Measurements from ENCODE around the gene TSGA10IP.
"Not testable (repeated sequence)": the region's sequence is repeated elsewhere in the genome, so short reads cannot be mapped to it uniquely, and the experiment has no call there.

TSGA10IP gene

DNA sequence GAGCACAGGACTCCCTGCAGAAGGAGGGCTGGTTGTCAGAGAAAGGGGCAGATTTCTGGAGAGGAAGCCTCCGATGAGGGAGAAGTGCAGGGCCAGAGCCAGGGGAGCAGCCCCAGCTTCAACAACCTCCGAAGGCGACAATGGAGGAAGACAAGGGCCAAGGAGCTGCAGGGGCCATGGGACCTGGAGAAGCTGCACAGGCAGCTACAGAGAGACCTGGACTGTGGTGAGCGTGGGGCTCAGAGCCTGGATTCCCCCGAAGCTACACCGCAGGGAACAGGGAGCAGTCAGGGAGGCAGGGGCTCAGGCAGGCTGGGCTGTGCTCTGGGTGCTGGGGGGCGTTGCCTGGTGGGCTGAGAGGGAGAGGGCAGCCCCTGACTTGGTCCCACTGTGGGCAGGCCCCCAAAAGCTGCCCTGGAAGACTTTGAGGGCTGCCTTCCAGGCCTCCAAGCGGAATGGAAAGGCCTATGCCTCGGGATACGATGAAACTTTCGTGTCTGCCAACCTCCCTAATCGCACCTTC is 2.4 kb downstream of the TSGA10IP start:
- no peak for DNase-seq

DNA sequence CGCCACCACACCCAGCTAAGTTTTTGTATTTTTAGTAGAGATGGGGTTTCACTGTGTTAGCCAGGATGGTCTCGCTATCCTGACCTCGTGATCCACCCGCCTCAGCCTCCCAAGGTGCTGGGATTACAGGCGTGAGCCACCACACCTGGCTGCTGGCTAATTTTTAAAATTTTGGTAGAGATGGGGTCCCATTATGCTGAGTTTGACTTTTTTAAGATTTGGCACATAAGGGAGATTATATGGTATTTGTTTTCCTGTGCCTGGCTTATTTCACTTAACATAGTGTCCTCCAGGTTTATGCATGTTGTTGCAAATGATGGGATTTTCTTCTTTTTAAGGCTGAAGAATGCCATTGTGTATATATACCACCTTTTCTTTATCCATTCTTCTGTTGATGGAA is 5.4 kb downstream of the TSGA10IP start:
- DNase-seq = not testable (repeated sequence)

DNA sequence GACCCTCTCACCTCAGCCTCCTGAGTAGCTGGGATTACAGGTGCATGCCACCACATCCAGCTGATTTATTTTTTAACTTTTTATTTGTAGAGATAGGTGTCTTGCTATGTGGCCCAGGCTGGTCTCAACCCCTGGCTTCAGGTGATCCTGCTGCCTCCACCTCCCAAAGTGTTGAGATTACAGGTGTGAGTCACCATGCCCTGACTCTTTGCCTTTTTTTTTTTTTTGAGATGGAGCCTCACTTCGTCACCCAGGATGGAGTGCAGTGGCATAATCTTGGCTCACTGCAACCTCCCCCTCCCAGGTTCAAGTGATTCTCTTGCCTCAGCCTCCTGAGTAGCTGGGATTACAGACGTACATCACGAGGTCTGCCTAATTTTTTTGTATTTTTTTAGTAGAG is 6.4 kb downstream of the TSGA10IP start:
- DNase-seq = not testable (repeated sequence)

DNA sequence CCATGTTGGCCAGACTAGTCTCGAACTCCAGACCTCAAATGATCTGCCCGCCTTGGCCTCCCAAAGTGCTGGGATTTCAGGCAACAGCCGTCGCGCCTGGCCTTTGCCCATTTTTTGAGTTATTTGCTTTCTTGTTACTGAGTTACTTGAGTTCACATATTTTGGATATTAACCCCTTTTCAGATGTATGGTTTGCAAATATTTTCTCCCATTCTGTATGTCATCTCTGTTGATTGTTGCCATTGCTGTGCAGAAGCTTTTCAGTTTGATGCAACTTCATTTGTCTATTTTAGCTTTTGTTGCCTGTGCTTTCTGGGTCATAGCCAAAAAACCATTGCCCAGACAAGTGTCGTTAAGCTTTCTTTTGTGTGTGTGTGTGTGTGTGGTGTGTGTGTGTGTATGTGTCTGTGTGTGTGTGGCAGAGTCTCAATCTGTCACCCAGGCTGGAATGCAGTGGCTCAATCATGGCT is 6.8 kb downstream of the TSGA10IP start:
- DNase-seq = no peak

DNA sequence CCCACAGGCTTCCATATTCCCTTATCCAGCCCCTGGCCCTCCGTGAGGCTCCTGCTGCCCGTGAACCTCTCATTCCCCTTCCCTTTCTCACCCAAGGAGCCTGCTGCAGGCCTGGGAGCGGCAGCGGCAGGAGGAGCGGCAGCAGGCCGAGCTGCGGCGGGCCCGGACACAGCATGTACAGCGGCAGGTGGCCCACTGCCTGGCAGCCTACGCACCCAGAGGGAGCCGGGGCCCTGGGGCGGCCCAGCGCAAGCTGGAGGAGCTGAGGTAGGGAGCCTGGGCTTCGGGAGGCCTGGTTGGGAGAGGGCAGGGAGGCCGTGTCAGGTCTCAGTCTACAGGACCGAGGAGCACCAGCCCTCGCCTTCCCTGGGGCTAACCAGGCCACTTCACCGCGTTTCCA is 8.2 kb downstream of the TSGA10IP start:
- DNase-seq = no peak

DNA sequence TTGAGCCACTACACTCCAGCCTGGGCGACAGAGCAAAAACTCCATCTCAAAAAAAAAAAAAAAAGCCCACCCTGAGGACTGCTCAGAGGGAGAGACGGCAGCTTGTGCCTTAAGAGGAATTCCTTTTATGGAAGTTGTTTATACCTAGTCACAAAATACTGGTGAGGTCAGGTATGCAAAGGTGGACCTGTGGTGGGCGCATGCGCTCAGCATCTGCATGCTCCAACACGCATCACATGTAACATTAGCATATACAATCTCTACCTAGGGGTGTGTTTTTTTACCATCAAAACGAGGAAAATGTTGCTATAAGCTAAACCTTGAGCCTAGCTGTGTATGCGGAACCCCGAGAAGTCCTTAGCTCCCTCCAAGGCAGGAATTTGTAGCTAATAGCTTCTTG is 9.5 kb downstream of the TSGA10IP start:
- no peak for DNase-seq

DNA sequence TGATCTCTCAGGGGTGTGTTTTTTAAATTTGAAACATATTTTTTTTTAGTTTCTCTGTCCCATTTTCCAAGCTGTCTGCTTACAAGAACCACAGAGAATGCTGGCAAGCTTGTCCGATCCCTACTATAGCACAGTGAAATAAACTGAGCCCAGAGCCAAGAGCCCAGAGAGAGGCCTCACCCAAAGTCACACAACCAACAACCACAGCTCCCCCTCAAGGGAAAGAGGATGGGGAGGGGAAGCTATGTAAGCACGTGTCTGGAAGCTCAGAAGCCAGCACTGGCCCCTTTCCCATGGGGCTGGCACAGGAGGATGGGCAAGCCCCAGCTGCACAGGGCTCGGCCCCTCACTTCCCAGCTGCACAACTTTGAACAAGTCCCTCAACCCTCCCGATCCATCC is 13.0 kb downstream of the TSGA10IP start:
- DNase-seq = no peak

DNA sequence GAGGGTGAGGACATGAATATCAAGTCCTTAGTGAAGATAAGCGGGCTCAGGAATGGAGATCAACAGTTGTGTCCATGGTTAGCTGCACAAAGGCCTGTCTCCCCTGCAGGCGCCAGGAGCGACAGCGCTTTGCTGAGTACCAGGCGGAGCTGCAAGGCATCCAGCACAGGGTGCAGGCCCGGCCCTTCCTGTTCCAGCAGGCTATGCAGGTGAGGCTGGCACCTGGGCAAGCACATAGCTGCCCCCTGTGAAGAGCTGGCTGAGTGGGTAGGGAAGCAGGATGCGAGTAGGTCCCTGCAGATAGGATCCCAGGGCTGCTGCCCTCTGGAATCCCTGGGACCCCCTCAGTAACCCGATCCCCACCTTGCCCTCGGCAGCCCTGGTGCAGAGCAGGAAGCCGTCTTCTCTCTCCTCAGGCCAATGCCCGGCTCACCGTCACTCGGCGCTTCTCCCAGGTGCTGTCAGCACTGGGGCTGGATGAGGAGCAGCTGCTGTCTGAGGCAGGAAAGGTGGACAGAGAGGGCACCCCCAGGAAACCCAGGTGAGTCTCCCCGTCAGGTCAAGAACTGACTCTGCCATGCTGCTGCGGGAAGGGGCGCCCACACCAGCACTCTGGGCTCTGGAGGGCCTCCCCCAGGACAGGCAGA is 13.6 kb downstream of the TSGA10IP start:
- peak; percentile 34 for DNase-seq

DNA sequence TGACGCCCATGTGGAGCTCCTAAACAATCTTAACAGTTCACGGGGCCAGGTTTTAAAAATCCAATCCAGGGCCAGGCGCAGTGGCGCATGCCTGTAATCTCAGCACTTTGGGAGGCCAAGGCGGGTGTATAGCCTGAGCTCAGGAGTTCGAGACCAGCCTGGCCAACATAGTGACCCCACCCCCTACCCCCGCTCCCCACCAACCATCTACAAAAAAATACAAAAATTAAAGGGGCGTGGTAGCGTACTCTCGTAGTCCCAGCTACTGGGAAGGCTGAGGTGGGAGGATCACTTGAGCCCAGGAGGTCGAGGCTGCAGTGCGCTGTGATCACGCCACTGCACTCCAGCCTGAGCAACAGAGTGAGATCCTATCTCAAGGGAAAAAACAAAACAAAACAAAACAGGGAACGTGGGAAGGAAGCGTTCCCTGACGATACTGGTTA is 15.6 kb downstream of the TSGA10IP start:
- no peak for DNase-seq

DNA sequence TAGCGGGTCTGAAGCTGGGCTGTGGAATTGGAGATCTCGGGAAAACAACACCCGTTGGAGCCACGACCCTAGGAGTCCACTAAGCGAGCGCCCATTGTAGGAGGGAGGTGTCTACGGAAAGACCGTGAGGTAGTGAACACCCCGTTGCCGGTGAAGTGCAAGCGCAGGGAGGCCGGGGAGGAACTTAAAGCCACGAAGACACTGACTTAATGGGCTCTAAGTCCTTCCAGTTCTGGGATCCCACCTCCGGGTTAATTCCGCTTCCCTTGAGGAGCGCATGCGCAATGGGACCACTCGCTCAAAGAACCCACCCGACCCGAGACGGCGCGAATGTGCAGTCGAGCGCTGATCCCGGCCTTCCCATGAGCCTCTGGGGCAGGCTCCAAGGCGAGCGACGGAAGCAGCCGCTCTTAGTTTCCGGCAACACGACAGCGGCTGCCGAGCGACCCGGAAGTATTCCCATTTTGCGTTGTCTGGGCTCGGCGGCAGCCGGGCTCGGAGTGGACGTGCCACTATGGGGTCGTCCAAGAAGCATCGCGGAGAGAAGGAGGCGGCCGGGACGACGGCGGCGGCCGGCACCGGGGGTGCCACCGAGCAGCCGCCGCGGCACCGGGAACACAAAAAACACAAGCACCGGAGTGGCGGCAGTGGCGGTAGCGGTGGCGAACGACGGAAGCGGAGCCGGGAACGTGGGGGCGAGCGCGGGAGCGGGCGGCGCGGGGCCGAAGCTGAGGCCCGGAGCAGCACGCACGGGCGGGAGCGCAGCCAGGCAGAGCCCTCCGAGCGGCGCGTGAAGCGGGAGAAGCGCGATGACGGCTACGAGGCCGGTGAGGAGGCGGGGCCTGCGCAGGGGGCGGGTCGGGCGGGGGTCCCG is 16.2 kb downstream of the TSGA10IP start, which contains the start of gene SART1:
TSS of gene SART1 (plus strand) at position 468 of the 874 bp plus-strand sequence. CDS start at position 515, 47 bp downstream.
- DNase-seq = peak; percentile 96

DNA sequence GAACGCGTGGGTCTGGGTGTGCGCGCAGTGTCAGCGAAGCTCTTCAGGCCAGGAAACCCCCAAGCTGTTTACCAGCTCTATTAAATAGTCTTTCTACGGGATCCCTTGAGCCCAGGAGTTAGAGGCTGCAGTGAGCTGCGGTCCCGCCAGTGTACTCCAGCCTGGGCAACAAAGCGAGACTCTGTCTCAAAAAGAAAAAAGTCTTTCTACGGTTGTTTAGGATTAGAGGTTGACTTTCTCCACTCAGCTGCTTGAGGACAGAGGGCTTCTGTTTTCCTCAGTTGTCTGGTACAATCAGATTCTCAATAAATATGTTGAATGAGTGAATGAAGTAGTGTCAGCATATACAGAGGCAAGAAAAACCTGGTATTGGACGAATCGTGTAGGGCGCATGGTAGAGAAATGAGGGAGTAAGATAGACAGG is 16.9 kb downstream of the TSGA10IP start:
- DNase-seq = no peak

DNA sequence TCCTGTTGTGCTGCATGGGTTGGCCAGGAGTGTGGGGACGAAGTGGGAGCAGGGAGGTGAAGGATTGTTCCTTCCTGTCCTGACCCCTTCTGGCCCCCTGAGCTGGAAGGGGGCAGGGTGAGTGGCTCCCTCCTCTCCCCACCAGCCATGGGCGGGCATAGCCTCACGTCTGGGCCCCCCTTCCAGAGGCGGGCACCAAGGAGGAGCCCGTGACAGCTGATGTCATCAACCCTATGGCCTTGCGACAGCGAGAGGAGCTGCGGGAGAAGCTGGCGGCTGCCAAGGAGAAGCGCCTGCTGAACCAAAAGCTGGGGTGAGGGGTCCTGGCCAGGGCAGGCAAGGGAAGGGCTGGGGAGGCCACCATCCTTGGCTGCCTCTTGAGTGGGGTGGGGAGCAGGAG is 19.6 kb downstream of the TSGA10IP start:
- no peak for DNase-seq

DNA sequence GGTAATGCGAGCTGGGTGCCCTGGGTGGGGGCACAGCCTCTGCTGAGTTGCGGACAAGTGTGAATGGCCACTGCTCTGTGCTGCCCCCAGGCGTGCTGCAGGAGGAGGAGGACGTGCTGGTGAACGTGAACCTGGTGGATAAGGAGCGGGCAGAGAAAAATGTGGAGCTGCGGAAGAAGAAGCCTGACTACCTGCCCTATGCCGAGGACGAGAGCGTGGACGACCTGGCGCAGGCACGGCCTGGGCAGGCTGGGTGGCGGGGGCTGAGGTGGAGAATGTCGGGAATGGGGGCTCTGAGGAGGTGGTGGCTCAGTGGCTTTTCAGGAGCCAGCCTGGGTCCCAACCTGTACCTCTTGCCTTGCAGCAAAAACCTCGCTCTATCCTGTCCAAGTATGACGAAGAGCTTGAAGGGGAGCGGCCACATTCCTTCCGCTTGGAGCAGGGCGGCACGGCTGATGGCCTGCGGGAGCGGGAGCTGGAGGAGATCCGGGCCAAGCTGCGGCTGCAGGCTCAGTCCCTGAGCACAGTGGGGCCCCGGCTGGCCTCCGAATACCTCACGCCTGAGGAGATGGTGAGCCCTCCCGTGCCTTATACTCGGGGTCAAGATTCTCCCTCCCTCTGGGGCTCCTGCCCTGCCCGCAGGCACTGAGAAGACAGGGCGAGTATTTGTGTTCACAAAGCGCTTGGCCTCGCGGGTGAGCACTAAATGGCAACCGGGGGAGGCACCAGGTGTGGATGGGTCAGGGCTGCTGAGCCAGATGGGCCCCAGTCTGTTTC is 20.9 kb downstream of the TSGA10IP start:
- DNase-seq = no peak

DNA sequence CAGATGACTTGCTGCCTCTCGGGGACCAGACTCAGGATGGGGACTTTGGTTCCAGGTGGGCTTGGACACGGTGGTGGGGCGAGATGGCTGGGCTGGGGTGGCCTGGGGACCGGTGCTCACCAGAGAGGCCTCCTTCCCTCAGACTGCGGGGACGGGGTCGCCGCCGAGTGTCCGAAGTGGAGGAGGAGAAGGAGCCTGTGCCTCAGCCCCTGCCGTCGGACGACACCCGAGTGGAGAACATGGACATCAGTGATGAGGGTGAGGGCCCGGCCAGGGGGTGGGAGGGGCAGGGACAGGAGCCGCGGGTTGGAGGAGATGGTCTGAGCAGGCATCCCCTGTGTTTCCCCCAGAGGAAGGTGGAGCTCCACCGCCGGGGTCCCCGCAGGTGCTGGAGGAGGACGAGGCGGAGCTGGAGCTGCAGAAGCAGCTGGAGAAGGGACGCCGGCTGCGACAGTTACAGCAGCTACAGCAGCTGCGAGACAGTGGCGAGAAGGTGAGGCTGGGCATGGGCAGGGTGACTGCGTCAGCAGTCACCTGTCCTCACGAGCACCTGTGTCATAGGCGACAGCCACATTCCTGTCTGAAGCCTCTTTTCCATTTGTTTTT is 22.2 kb downstream of the TSGA10IP start:
- no peak for DNase-seq

DNA sequence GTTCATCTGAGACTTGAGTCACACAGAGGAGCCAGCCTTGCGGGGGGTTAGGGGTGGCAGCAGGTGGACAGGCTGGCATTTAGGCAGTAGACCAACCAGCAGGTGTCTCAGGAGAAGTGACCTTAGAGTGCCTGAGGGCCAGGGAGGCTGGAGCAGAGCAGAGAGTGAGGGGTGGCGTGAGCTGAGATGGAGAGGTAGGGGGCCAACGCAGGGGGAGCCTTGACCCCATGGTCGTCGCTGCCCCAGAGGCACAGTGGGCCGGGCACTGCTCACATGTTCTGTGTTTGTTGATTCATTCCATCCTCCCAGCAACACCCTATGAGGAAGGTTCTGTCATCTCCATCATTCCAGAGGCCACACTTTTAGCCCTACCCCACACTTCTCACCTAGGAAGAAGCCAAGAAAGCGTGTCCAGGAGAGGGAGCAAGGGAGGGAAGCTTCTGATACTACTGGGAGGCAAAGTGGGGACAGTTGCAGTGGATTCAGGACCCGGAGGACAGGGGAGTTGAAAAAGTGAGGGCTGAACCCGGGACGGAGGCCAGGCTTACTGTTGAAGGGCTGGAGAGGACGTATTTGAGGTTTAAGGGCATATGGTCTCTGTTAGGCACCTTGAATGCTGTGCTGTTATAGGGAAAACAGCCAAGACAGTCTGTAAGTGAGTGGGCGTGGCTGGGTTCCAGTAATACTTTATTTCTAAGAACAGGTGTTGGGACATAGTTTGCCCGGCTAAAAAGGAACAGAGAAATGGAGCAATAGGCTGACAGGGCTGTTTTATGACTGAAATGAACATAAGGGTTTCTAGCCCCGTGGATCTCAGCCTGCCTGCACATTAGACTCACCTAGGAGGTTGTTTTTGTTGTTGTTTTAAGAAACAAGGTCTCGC is 23.6 kb downstream of the TSGA10IP start:
- DNase-seq = no peak

DNA sequence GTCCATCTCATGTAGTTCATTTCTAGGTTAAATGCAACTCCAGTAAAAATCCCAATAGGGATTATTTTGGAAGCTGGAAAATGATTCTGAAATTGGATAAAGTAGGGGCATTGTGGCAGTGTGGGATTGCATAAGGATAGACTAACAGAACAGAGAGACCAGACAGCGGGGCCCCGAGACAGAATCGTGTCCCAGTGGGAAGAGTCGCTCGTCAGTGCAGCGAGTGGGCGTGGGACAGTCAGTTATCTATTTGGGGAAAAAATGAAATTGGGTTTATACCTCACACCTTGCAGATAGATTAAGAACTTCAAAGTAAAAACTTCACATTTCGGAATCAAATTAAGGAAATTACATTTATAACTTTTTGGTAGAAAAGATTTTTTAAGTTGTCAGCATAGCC is 26.8 kb downstream of the TSGA10IP start:
- no peak for DNase-seq

DNA sequence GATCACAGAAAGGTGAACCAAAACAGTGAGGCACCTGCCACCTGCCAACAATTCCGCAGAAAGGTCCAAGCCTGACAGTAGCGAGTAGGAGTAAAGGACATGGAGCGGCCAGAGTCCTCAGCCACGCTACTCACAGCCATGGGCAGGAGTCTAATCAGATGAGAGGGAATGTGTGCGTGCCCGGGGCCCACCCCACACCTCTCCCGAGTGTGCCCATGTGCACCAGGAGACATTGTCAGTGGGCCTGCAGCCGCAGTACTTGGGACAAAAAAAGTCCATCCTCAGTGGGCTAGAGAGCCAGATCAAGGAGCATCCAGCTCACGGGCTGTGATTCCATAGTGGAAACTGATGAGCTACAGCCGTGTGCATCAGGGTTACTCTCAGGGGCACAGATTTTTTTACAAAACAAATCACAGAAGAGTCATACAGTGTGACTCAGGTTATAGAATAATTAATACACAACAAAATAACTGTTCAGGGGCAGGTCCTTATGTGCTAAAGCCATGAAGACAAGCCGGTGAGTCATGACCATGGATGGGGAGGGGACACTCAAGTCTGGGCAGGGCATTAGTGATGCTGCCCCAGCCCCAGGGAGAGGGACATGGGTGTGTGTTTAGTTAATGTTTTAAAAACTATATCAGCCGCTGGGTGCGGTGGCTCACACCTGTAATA is 28.3 kb downstream of the TSGA10IP start:
- no peak for DNase-seq

DNA sequence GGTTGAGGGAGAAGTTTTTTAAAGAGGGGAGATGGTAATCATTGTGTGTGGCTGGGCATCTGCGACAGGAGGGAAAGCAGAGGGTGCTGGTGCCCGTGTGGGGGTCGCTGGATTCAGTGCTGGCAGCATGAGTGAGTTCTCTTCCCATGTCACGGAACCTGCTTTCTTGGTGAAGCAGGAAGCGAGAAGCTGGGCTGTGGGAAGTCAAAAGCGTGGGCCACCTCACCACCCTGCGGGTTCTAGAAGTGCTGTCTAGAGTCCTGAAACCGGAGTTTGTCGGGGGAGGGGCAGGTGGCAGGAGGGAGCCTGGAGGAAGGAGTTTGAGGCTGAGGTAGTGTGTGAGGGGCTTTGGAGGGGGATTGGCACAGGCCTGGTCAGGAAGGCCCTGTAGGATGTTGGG is 30.5 kb downstream of the TSGA10IP start:
- no peak for DNase-seq

DNA sequence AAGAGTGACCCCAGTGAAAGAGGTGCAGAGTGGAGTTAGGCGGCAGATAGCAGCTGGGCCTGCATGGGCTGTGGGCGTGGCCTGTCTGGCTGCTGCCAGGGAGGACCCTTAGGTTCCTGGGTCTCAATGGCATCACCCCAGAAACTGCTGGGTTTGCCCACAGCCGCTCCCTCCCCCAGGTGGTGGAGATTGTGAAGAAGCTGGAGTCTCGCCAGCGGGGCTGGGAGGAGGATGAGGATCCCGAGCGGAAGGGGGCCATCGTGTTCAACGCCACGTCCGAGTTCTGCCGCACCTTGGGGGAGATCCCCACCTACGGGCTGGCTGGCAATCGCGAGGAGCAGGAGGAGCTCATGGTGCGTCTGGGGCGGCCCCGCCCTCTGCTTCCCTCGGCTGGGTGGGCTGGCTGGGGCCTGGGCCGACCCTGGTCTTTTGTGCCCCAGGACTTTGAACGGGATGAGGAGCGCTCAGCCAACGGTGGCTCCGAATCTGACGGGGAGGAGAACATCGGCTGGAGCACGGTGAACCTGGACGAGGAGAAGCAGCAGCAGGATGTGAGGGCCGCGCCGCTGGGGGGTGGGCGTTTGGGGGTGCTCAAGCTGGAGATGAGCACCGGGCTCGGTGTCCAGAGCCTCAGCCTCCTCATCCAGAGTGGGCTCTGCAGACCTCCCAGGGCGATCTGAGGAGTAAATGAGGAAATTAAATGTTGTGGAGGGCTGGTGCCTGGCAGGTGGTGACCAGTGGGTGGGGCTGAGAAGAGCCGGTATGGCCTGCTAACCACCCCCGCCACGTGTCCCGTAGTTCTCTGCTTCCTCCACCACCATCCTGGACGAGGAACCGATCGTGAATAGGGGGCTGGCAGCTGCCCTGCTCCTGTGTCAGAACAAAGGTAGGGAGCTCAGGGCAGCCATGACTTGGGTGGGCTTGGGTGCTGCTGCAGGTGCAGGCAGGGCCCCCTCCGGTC is 31.2 kb downstream of the TSGA10IP start:
- DNase-seq = no peak

Measured in NCI-H510A (cell line).